ENCODE measurements around the gene PAGE4.

The PAGE4 gene

DNA sequence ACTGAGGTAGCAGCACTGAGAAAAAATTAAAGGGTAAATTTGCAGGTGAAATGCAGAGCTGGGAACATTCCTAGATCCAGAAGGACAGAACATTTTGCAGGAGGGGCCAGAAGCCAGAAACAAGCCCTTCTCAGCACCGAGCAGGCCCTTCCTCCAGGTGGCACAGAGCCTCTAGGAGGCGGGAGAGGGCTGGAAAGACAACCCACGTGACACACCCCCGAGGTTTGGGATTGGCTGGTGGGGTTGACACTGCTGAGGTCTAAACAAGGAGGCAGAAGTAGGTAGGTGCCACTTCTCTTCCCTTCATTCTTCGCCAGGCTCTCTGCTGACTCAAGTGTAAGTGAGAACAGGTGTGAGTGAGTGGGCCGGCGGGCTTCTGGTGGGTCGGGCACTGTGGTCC lies at the start of gene PAGE4:
TSS of gene PAGE4 (plus strand) at position 288 of the 400 bp plus-strand sequence. CDS start 1,126 bp downstream, outside the sequence.
- Histone ChIP-seq H3K36me3 (ENCODE audit: control insufficient read depth in 1 of 2, insufficient read depth in 2 of 2, low read length in 2 of 2) (no peaks in the 10 kb centered on the region), H3K9me3 (ENCODE audit: control insufficient read depth in 1 of 2, low read length in 2 of 2) (no peaks in the 10 kb centered on the region), H3K27ac (ENCODE audit: low read depth, low read length) (no peak within 1 kb of the TSS), H3K9ac (ENCODE audit: low read depth in 1 of 2, low read length in 2 of 2) (no peak within 1 kb of the TSS), H3K4me3 (ENCODE audit: low read depth in 1 of 2, low read length in 2 of 2) (no peak within 1 kb of the TSS), H3K27me3 (ENCODE audit: control insufficient read depth in 1 of 2, insufficient read depth in 2 of 2, low read length in 2 of 2) (no peaks in the 10 kb centered on the region), H3K4me1 (ENCODE audit: control insufficient read depth in 1 of 2, insufficient read depth in 2 of 2, low read length in 2 of 2) (no peaks in the 10 kb centered on the region)

DNA sequence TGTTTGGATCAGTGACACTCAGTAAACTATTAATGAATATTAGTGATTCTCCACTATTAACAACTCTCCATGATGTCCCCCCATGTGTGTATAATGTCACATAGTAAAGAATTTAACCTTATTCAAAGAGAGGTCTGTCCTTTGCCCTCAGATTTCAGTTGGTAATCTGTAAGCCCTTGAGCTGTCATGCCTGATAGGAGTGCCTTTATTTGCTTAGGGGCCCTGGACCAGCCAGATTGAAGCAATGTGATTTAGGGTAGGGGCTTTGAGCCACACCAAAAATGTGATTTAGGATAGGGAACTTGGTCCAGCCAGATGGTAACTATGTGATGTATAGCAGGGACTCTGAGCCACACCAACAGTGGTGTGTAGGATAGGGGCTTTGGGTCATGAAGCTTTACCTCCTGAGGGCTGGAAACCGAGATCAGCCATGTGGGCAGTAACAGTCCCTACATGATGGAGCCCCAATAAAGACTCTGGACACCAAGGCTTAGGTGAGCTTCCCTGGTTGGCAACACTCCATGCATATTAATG lies 44.3 kb upstream of the PAGE4 start:
- no peak overlapping the region for H3K4me3 ChIP-seq (ENCODE audit: low read depth in 1 of 2, low read length in 2 of 2)
- no peak overlapping the region for H3K9ac ChIP-seq (ENCODE audit: low read depth in 1 of 2, low read length in 2 of 2)
- no peaks in the 10 kb centered on the region for H3K27me3 ChIP-seq (ENCODE audit: control insufficient read depth in 1 of 2, insufficient read depth in 2 of 2, low read length in 2 of 2)
- no peaks in the 10 kb centered on the region for H3K4me1 ChIP-seq (ENCODE audit: control insufficient read depth in 1 of 2, insufficient read depth in 2 of 2, low read length in 2 of 2)
- no peak overlapping the region for H3K27ac ChIP-seq (ENCODE audit: low read depth, low read length)
- H3K9me3 ChIP-seq (ENCODE audit: control insufficient read depth in 1 of 2, low read length in 2 of 2), result no peaks in the 10 kb centered on the region
- no peaks in the 10 kb centered on the region for H3K36me3 ChIP-seq (ENCODE audit: control insufficient read depth in 1 of 2, insufficient read depth in 2 of 2, low read length in 2 of 2)

DNA sequence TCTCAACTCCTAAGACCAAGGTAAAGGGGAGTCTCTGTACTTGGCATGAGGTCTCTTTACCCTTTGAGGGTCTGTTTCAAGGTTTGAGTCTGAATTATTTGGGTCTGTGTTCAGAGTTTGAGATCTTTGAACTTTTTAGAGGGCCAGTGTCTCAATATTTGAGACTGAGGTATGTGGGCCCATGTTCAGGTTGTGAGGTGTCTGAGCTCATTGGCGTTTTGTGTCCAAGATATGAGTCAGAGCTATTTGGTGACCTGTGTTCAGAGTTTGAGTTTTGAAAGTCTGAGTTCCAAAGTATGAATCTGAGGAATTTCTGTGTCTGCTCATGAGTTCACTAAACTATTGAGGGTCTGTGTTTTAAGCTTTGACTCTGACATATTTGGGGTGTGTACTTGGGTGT lies 36.7 kb upstream of the PAGE4 start:
- Histone ChIP-seq H3K36me3 (ENCODE audit: control insufficient read depth in 1 of 2, insufficient read depth in 2 of 2, low read length in 2 of 2) (no peaks in the 10 kb centered on the region), H3K27me3 (ENCODE audit: control insufficient read depth in 1 of 2, insufficient read depth in 2 of 2, low read length in 2 of 2) (no peaks in the 10 kb centered on the region), H3K9me3 (ENCODE audit: control insufficient read depth in 1 of 2, low read length in 2 of 2) (no peaks in the 10 kb centered on the region), H3K4me1 (ENCODE audit: control insufficient read depth in 1 of 2, insufficient read depth in 2 of 2, low read length in 2 of 2) (no peaks in the 10 kb centered on the region), H3K9ac (ENCODE audit: low read depth in 1 of 2, low read length in 2 of 2) (no peak overlapping the region), H3K4me3 (ENCODE audit: low read depth in 1 of 2, low read length in 2 of 2) (no peak overlapping the region), H3K27ac (ENCODE audit: low read depth, low read length) (no peak overlapping the region)

DNA sequence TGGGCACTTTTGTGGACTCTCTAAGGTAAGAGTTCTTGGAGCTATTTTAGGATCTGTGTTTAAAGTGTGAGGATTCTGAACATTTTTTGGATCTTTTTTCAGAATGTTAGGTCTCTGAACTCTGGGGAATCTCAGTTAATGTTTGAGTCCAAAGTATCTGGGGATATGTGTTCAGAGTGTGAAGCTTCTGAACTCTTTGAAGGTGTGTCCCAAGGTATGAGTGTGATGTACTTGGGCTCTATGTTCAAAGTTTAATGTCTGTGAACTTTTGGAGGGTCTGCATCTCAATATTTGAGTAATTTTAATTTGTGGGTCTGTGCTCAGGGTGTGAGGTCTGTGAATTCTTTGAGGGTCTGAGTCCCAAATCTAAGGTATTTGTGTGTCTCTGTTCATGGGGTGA lies 35.4 kb upstream of the PAGE4 start:
- Histone ChIP-seq H3K4me1 (ENCODE audit: control insufficient read depth in 1 of 2, insufficient read depth in 2 of 2, low read length in 2 of 2) (no peaks in the 10 kb centered on the region), H3K4me3 (ENCODE audit: low read depth in 1 of 2, low read length in 2 of 2) (no peak overlapping the region), H3K9ac (ENCODE audit: low read depth in 1 of 2, low read length in 2 of 2) (no peak overlapping the region), H3K9me3 (ENCODE audit: control insufficient read depth in 1 of 2, low read length in 2 of 2) (no peaks in the 10 kb centered on the region), H3K36me3 (ENCODE audit: control insufficient read depth in 1 of 2, insufficient read depth in 2 of 2, low read length in 2 of 2) (no peaks in the 10 kb centered on the region), H3K27ac (ENCODE audit: low read depth, low read length) (no peak overlapping the region), H3K27me3 (ENCODE audit: control insufficient read depth in 1 of 2, insufficient read depth in 2 of 2, low read length in 2 of 2) (no peaks in the 10 kb centered on the region)

DNA sequence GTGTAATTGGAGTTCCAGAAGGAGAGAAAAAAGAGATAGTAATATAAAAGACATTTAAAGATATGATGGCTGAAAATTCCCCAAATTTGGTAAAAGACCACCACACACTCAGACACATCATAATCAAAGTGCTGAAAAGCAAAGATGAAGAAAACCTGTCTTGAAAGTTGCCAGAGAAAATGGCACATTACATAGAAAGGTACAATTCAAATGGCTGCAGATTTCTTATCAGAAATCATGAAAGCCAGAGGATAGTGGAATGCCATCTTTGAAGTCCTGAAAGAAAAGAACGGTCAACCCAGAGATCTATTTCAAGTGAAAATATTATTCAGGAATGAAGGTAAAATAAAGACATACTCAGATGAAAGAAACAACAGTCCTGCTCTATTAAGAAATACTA lies 29.3 kb upstream of the PAGE4 start:
- Histone ChIP-seq H3K4me1 (ENCODE audit: control insufficient read depth in 1 of 2, insufficient read depth in 2 of 2, low read length in 2 of 2) (no peaks in the 10 kb centered on the region), H3K9ac (ENCODE audit: low read depth in 1 of 2, low read length in 2 of 2) (no peak overlapping the region), H3K4me3 (ENCODE audit: low read depth in 1 of 2, low read length in 2 of 2) (no peak overlapping the region), H3K27ac (ENCODE audit: low read depth, low read length) (no peak overlapping the region), H3K9me3 (ENCODE audit: control insufficient read depth in 1 of 2, low read length in 2 of 2) (no peaks in the 10 kb centered on the region), H3K27me3 (ENCODE audit: control insufficient read depth in 1 of 2, insufficient read depth in 2 of 2, low read length in 2 of 2) (no peaks in the 10 kb centered on the region), H3K36me3 (ENCODE audit: control insufficient read depth in 1 of 2, insufficient read depth in 2 of 2, low read length in 2 of 2) (no peaks in the 10 kb centered on the region)

DNA sequence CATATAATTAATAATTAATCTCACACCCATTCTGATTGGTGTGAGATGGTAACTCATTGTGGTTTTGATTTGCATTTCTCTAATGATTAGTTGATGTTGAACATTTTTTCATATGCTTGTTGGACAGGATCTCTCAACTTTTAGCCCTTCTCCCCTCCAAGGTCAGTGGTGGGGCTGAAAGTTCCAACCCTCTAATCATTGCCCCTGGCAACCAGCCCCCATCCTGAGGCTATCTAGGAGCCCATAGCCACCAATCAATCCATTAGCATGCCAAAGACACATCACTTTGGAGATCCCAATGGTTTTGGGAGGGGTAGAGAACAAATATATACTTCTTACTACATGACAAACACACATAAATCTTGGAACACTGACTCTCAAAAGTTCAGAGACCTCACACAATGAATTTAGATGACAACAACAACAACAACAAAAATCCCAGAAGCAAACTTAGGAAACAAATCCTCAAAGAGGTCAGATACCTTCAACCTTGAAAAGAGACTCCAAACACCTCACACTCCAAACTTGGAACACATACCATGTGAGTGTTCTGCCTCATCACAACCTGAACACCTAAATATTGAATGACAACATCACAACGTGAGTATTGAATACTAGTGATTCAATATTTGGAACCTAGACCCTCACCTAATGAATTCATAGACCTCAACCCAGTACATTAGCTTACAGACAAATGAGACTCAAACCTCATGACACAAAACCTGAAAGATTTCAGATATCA lies 19.0 kb upstream of the PAGE4 start:
- Histone ChIP-seq H3K9me3 (ENCODE audit: control insufficient read depth in 1 of 2, low read length in 2 of 2) (no peaks in the 10 kb centered on the region), H3K9ac (ENCODE audit: low read depth in 1 of 2, low read length in 2 of 2) (no peak overlapping the region), H3K27me3 (ENCODE audit: control insufficient read depth in 1 of 2, insufficient read depth in 2 of 2, low read length in 2 of 2) (no peaks in the 10 kb centered on the region), H3K4me1 (ENCODE audit: control insufficient read depth in 1 of 2, insufficient read depth in 2 of 2, low read length in 2 of 2) (no peaks in the 10 kb centered on the region), H3K36me3 (ENCODE audit: control insufficient read depth in 1 of 2, insufficient read depth in 2 of 2, low read length in 2 of 2) (no peaks in the 10 kb centered on the region), H3K27ac (ENCODE audit: low read depth, low read length) (no peak overlapping the region), H3K4me3 (ENCODE audit: low read depth in 1 of 2, low read length in 2 of 2) (no peak overlapping the region)

GRCh38 chrX:49812177-49812576 lies 16.9 kb upstream of the PAGE4 start:
- no peak overlapping the region for H3K4me3 ChIP-seq (ENCODE audit: low read depth in 1 of 2, low read length in 2 of 2)
- H3K27ac ChIP-seq (ENCODE audit: low read depth, low read length), result no peak overlapping the region
- no peaks in the 10 kb centered on the region for H3K9me3 ChIP-seq (ENCODE audit: control insufficient read depth in 1 of 2, low read length in 2 of 2)
- no peaks in the 10 kb centered on the region for H3K36me3 ChIP-seq (ENCODE audit: control insufficient read depth in 1 of 2, insufficient read depth in 2 of 2, low read length in 2 of 2)
- no peaks in the 10 kb centered on the region for H3K27me3 ChIP-seq (ENCODE audit: control insufficient read depth in 1 of 2, insufficient read depth in 2 of 2, low read length in 2 of 2)
- H3K4me1 ChIP-seq (ENCODE audit: control insufficient read depth in 1 of 2, insufficient read depth in 2 of 2, low read length in 2 of 2), result no peaks in the 10 kb centered on the region
- H3K9ac ChIP-seq (ENCODE audit: low read depth in 1 of 2, low read length in 2 of 2), result no peak overlapping the region

DNA sequence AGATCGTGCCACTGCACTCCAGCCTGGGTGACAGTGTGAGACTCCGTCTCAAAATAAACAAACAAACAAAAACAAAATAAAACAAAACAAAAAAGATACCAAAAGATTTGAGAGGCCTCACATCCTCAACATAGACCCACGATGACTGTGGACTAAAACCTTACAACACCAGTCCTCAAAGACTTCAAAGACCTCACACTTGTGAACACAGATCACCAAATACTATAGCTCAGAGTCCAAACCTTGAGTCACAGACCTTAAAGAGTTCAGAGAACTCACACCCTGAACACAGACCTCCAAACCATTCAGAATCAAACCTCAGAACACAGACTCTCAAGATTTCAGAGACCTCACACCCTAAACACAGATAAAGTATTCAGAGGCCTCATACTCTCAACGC lies 12.7 kb upstream of the PAGE4 start:
- Histone ChIP-seq H3K9ac (ENCODE audit: low read depth in 1 of 2, low read length in 2 of 2) (no peak overlapping the region), H3K27ac (ENCODE audit: low read depth, low read length) (no peak overlapping the region), H3K36me3 (ENCODE audit: control insufficient read depth in 1 of 2, insufficient read depth in 2 of 2, low read length in 2 of 2) (no peaks in the 10 kb centered on the region), H3K4me3 (ENCODE audit: low read depth in 1 of 2, low read length in 2 of 2) (no peak overlapping the region), H3K4me1 (ENCODE audit: control insufficient read depth in 1 of 2, insufficient read depth in 2 of 2, low read length in 2 of 2) (no peaks in the 10 kb centered on the region), H3K27me3 (ENCODE audit: control insufficient read depth in 1 of 2, insufficient read depth in 2 of 2, low read length in 2 of 2) (no peaks in the 10 kb centered on the region), H3K9me3 (ENCODE audit: control insufficient read depth in 1 of 2, low read length in 2 of 2) (no peaks in the 10 kb centered on the region)

DNA sequence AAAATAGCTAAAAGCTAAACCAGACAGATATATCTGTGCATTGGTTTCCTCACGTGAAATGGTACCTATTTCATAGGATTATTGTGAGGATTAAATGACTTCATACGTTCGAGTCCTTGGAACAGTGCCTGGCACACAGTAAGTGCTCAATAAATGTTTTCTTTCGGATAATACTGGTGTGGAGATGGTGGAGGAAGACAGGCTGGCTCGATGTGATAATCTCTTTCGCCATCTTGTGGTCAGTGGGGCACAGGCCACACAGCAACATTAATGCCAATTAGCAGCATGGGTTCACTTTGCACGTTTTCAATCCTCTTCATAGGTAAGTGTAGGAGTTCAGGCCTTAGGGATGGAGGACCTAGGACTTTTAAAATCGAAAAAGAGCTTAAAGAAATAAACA lies 9.3 kb downstream of the PAGE4 start:
- H3K4me3 ChIP-seq (ENCODE audit: low read depth in 1 of 2, low read length in 2 of 2), result no peak overlapping the region
- H3K36me3 ChIP-seq (ENCODE audit: control insufficient read depth in 1 of 2, insufficient read depth in 2 of 2, low read length in 2 of 2), result no peaks in the 10 kb centered on the region
- H3K27ac ChIP-seq (ENCODE audit: low read depth, low read length), result no peak overlapping the region
- no peak overlapping the region for H3K9ac ChIP-seq (ENCODE audit: low read depth in 1 of 2, low read length in 2 of 2)
- H3K27me3 ChIP-seq (ENCODE audit: control insufficient read depth in 1 of 2, insufficient read depth in 2 of 2, low read length in 2 of 2), result no peaks in the 10 kb centered on the region
- H3K9me3 ChIP-seq (ENCODE audit: control insufficient read depth in 1 of 2, low read length in 2 of 2), result no peaks in the 10 kb centered on the region
- no peaks in the 10 kb centered on the region for H3K4me1 ChIP-seq (ENCODE audit: control insufficient read depth in 1 of 2, insufficient read depth in 2 of 2, low read length in 2 of 2)

DNA sequence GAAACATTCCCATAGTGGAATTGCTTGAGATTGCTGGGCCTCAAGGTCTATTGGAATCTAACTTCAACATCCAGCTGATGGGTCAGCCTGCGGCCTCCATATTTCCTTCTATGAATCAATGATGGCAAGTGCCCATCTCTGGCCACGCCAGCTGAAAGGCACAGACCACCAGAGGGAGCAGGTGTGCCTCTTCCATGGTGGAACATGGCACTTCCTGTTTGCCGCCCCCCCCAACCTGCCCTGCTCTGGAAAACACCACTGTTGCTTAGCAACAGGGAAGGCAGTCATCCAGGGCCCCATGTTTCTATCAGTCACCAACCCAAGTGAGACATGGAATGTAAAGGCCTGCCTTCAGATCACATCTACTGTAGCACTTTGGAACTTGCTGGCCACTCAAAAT lies 11.6 kb downstream of the PAGE4 start:
- Histone ChIP-seq H3K36me3 (ENCODE audit: control insufficient read depth in 1 of 2, insufficient read depth in 2 of 2, low read length in 2 of 2) (no peaks in the 10 kb centered on the region), H3K27me3 (ENCODE audit: control insufficient read depth in 1 of 2, insufficient read depth in 2 of 2, low read length in 2 of 2) (no peaks in the 10 kb centered on the region), H3K27ac (ENCODE audit: low read depth, low read length) (no peak overlapping the region), H3K9ac (ENCODE audit: low read depth in 1 of 2, low read length in 2 of 2) (no peak overlapping the region), H3K4me1 (ENCODE audit: control insufficient read depth in 1 of 2, insufficient read depth in 2 of 2, low read length in 2 of 2) (no peaks in the 10 kb centered on the region), H3K9me3 (ENCODE audit: control insufficient read depth in 1 of 2, low read length in 2 of 2) (no peaks in the 10 kb centered on the region), H3K4me3 (ENCODE audit: low read depth in 1 of 2, low read length in 2 of 2) (no peak overlapping the region)

All from duodenal mucosa (tissue), 2 donors.